Activated CD4-positive, alpha-beta T cell treated with anti-CD3 and anti-CD28 coated beads, Interleukin-2, amount 10 ng/mL, durations not matched to agents 24 days and 14 days (primary cell): ENCODE measurements around the gene BICD1. TPM values are rescaled to one million over a fixed set of nuclear protein-coding genes. Genes with fewer than 3 reads are reported as not detected.

Experiments
- DNase-seq: peaks from one replicate; pipeline ENCODE4 v3.0.0; 2022
- H3K27ac Mint-ChIP-seq: one replicate; pipeline ENCODE4 v1.8.0; 2022; ENCODE audit warnings: mild to moderate bottlenecking, mixed read lengths
- H3K27me3 Mint-ChIP-seq: one replicate; pipeline ENCODE4 v1.8.0; 2022; ENCODE audit warnings: mixed read lengths
- H3K36me3 Mint-ChIP-seq: one replicate; pipeline ENCODE4 v1.8.0; 2022; ENCODE audit warnings: low read depth, mild to moderate bottlenecking, mixed read lengths
- H3K4me1 Mint-ChIP-seq: one replicate; pipeline ENCODE4 v1.8.0; 2021; ENCODE audit warnings: mixed read lengths
- H3K4me3 Mint-ChIP-seq: one replicate; pipeline ENCODE4 v1.8.0; 2022; ENCODE audit warnings: mild to moderate bottlenecking, moderate library complexity, mixed read lengths
- H3K9me3 Mint-ChIP-seq: one replicate; pipeline ENCODE4 v1.8.0; 2021; ENCODE audit warnings: mixed read lengths
- intact Hi-C: fragments of 100-400 bp; cut with micrococcal nuclease; formaldehyde crosslinking; loops from one replicate; pipeline ENCODE4 v1.15.1; 2023
- total RNA-seq: library from RNA; stranded (reverse); gene quantifications from 2 replicates; pipeline ENCODE4 v1.2.3, GENCODE V29; 2022

BICD1 gene
- total RNA-seq, 1 donor from 2014 or later, result 18.2 TPM

- H3K36me3 Mint-ChIP-seq, result no peaks in the 10 kb centered on the region
- peaks cover 3% of the 10 kb centered on the region for H3K4me1 Mint-ChIP-seq
- no peaks in the 10 kb centered on the region for H3K9me3 Mint-ChIP-seq
- no peak overlapping the region for H3K27ac Mint-ChIP-seq
- peak; percentile 63 for DNase-seq
- intact Hi-C loops, result loop anchor here (1.0 to 10.0 kb wide), 5 partner anchors 252 to 907 kb away; no protein-coding TSS in a partner anchor
- H3K4me3 Mint-ChIP-seq, result no peak overlapping the region
- peaks cover 2% of the 10 kb centered on the region for H3K27me3 Mint-ChIP-seq
These were observed 205.5 kb downstream of the BICD1 start for GRCh38 chr12:32312049-32312670.

- no peak overlapping the region for H3K4me3 Mint-ChIP-seq
- peak; percentile 49 for DNase-seq
- H3K27me3 Mint-ChIP-seq, result no peaks in the 10 kb centered on the region
- H3K27ac Mint-ChIP-seq, result no peak overlapping the region
- intact Hi-C loops, result no loop called here
- H3K36me3 Mint-ChIP-seq, result no peaks in the 10 kb centered on the region
- H3K9me3 Mint-ChIP-seq, result no peaks in the 10 kb centered on the region
- no peaks in the 10 kb centered on the region for H3K4me1 Mint-ChIP-seq
These were observed 215.7 kb downstream of the BICD1 start for GRCh38 chr12:32322354-32322753.

- Mint-ChIP-seq H3K27ac (no peak overlapping the region), H3K9me3 (no peaks in the 10 kb centered on the region), H3K27me3 (no peaks in the 10 kb centered on the region), H3K36me3 (no peaks in the 10 kb centered on the region), H3K4me3 (no peak overlapping the region), H3K4me1 (peaks cover 2% of the 10 kb centered on the region)
- intact Hi-C loops, result no loop called here
- no peak for DNase-seq
These were observed 224.5 kb downstream of the BICD1 start for GRCh38 chr12:32331133-32331532.

- H3K27ac Mint-ChIP-seq, result no peak overlapping the region
- H3K4me1 Mint-ChIP-seq, result peaks cover 2% of the 10 kb centered on the region
- no peaks in the 10 kb centered on the region for H3K36me3 Mint-ChIP-seq
- intact Hi-C loops, result no loop called here
- H3K4me3 Mint-ChIP-seq, result no peak overlapping the region
- H3K27me3 Mint-ChIP-seq, result no peaks in the 10 kb centered on the region
- no peak for DNase-seq
- H3K9me3 Mint-ChIP-seq, result no peaks in the 10 kb centered on the region
These were observed 225.8 kb downstream of the BICD1 start for GRCh38 chr12:32332446-32332845.

GRCh38 chr12:32334371-32334777 lies 227.7 kb downstream of the BICD1 start:
- H3K27me3 Mint-ChIP-seq, result no peaks in the 10 kb centered on the region
- peak; percentile 49 for DNase-seq
- H3K4me3 Mint-ChIP-seq, result no peak overlapping the region
- H3K9me3 Mint-ChIP-seq, result no peaks in the 10 kb centered on the region
- no peak overlapping the region for H3K27ac Mint-ChIP-seq
- peaks cover 2% of the 10 kb centered on the region for H3K4me1 Mint-ChIP-seq
- no peaks in the 10 kb centered on the region for H3K36me3 Mint-ChIP-seq
- intact Hi-C loops, result no loop called here

GRCh38 chr12:32336261-32336660 lies 229.6 kb downstream of the BICD1 start:
- Mint-ChIP-seq H3K27me3 (no peaks in the 10 kb centered on the region), H3K4me3 (no peak overlapping the region), H3K27ac (no peak overlapping the region), H3K36me3 (no peaks in the 10 kb centered on the region), H3K4me1 (peaks cover 2% of the 10 kb centered on the region), H3K9me3 (no peaks in the 10 kb centered on the region)
- intact Hi-C loops, result no loop called here
- no peak for DNase-seq

- no peaks in the 10 kb centered on the region for H3K36me3 Mint-ChIP-seq
- intact Hi-C loops, result no loop called here
- no peaks in the 10 kb centered on the region for H3K9me3 Mint-ChIP-seq
- H3K4me3 Mint-ChIP-seq, result no peak overlapping the region
- DNase-seq, result no peak
- no peaks in the 10 kb centered on the region for H3K4me1 Mint-ChIP-seq
- H3K27ac Mint-ChIP-seq, result no peak overlapping the region
- H3K27me3 Mint-ChIP-seq, result no peaks in the 10 kb centered on the region
These were observed 236.8 kb downstream of the BICD1 start for GRCh38 chr12:32343496-32343895.

GRCh38 chr12:32344047-32344446 lies 237.4 kb downstream of the BICD1 start:
- intact Hi-C loops, result no loop called here
- Mint-ChIP-seq H3K4me3 (no peak overlapping the region), H3K9me3 (no peaks in the 10 kb centered on the region), H3K27me3 (no peaks in the 10 kb centered on the region), H3K4me1 (no peaks in the 10 kb centered on the region), H3K36me3 (no peaks in the 10 kb centered on the region), H3K27ac (no peak overlapping the region)
- DNase-seq, result no peak

GRCh38 chr12:32353540-32353939 lies 246.9 kb downstream of the BICD1 start:
- no peak overlapping the region for H3K27ac Mint-ChIP-seq
- H3K4me3 Mint-ChIP-seq, result no peak overlapping the region
- H3K27me3 Mint-ChIP-seq, result no peaks in the 10 kb centered on the region
- H3K9me3 Mint-ChIP-seq, result no peaks in the 10 kb centered on the region
- DNase-seq, result no peak
- intact Hi-C loops, result no loop called here
- H3K36me3 Mint-ChIP-seq, result no peaks in the 10 kb centered on the region
- no peaks in the 10 kb centered on the region for H3K4me1 Mint-ChIP-seq

- intact Hi-C loops, result no loop called here
- H3K36me3 Mint-ChIP-seq, result no peaks in the 10 kb centered on the region
- no peaks in the 10 kb centered on the region for H3K27me3 Mint-ChIP-seq
- no peak for DNase-seq
- no peaks in the 10 kb centered on the region for H3K4me1 Mint-ChIP-seq
- no peak overlapping the region for H3K4me3 Mint-ChIP-seq
- H3K9me3 Mint-ChIP-seq, result no peaks in the 10 kb centered on the region
- H3K27ac Mint-ChIP-seq, result no peak overlapping the region
These were observed 251.1 kb downstream of the BICD1 start for GRCh38 chr12:32357601-32358249.

- no peak overlapping the region for H3K27ac Mint-ChIP-seq
- H3K27me3 Mint-ChIP-seq, result no peaks in the 10 kb centered on the region
- intact Hi-C loops, result no loop called here
- no peaks in the 10 kb centered on the region for H3K9me3 Mint-ChIP-seq
- no peak overlapping the region for H3K4me3 Mint-ChIP-seq
- peak; percentile 31 for DNase-seq
- H3K4me1 Mint-ChIP-seq, result no peaks in the 10 kb centered on the region
- no peaks in the 10 kb centered on the region for H3K36me3 Mint-ChIP-seq
These were observed 254.3 kb downstream of the BICD1 start for GRCh38 chr12:32360956-32361355.

GRCh38 chr12:32362892-32363291 lies 256.2 kb downstream of the BICD1 start:
- no peaks in the 10 kb centered on the region for H3K36me3 Mint-ChIP-seq
- H3K9me3 Mint-ChIP-seq, result no peaks in the 10 kb centered on the region
- intact Hi-C loops, result no loop called here
- H3K4me1 Mint-ChIP-seq, result no peaks in the 10 kb centered on the region
- no peak for DNase-seq
- no peaks in the 10 kb centered on the region for H3K27me3 Mint-ChIP-seq
- no peak overlapping the region for H3K27ac Mint-ChIP-seq
- H3K4me3 Mint-ChIP-seq, result no peak overlapping the region

- intact Hi-C loops, result loop anchor here (1.0 to 5.0 kb wide), 4 partner anchors 92 to 1657 kb away; partner anchors contain the start of genes ALG10 and YARS2
- Mint-ChIP-seq H3K27me3 (no peaks in the 10 kb centered on the region), H3K4me1 (no peaks in the 10 kb centered on the region), H3K9me3 (no peaks in the 10 kb centered on the region), H3K36me3 (no peaks in the 10 kb centered on the region), H3K4me3 (no peak overlapping the region), H3K27ac (no peak overlapping the region)
- DNase-seq, result peak; percentile 81
These were observed 258.9 kb downstream of the BICD1 start for GRCh38 chr12:32365473-32366064.

- intact Hi-C loops, result loop anchor here (5.0 kb wide), 2 partner anchors 91 to 1656 kb away; partner anchors contain the start of gene ALG10
- Mint-ChIP-seq H3K27ac (no peak overlapping the region), H3K4me3 (no peak overlapping the region), H3K36me3 (no peaks in the 10 kb centered on the region), H3K27me3 (no peaks in the 10 kb centered on the region), H3K4me1 (no peaks in the 10 kb centered on the region), H3K9me3 (no peaks in the 10 kb centered on the region)
- DNase-seq, result no peak
These were observed 260.1 kb downstream of the BICD1 start for GRCh38 chr12:32366714-32367113.
